Measurements from ENCODE around the gene ARHGAP6.

DNA sequence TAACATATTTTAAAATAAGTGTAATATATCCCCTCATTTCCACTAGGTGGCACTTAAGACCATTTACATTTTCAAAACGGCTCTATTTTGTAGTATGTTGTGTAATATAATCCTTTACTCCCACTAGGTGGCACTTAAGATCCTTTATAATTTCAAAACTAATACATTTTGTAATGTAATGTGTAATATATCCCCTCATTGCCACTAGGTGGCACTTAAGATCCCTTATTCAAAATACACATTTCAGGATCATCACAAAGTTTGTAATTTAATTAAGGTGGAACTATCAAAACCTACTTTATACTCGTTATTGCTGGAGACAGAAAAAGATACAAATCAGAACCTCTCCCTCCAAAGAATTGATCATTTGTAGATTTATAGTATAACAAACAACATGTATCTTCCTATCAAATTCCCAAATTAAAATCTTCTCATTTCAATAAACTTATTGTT lies 132.5 kb downstream of the ARHGAP6 start:
- no peak for TF ChIP-seq SRF (IDR thresholded peaks at IDR 0.05; ENCODE audit: low read depth, low read length)
- no peak for TF ChIP-seq ERF (CRISPR knock-in tag; IDR thresholded peaks at IDR 0.05)

Measured in HepG2 (cell line).